HepG2 (cell line): Measurements from ENCODE around the gene KNL1. TPM values are rescaled to one million over a fixed set of nuclear protein-coding genes. Genes with fewer than 3 reads are reported as not detected.

ENCODE experiments used
- AKAP8 ChIP-seq: sonication (generic); formaldehyde crosslinking; IDR thresholded peaks from 2 replicates; pipeline ENCODE4 v1.5.1; 2020; ENCODE audit warnings: mild to moderate bottlenecking, missing genetic modification reagents
- ARID3A ChIP-seq: IDR thresholded peaks from 2 replicates; pipeline ENCODE4 v1.6.1; 2012; ENCODE audit warnings: low read depth, low read length, improper control_type of control experiment
- ARID5B ChIP-seq: IDR thresholded peaks from 2 replicates; pipeline ENCODE4 v1.4.0; 2020; ENCODE audit warnings: mild to moderate bottlenecking, missing genetic modification reagents
- ASH2L ChIP-seq: fragments of 300-600, 200-600 bp; sonication (generic); IDR thresholded peaks from 2 replicates; pipeline ENCODE4 v1.7.0; 2017; ENCODE audit warnings: low read depth, mild to moderate bottlenecking, moderate library complexity, mixed read lengths, low read length; ENCODE audit not compliant: insufficient read length
- CBX2 ChIP-seq, 2 experiments: fragments of 200-600 bp in 1 of 2; sonication (generic); formaldehyde crosslinking in 1 of 2; IDR thresholded peaks; 2 replicates each; pipeline versions ENCODE4 v1.7.0 to v1.8.1; 2018 to 2022; ENCODE audit warnings: low read depth in 2 of 2, low read length in 1 of 2, mild to moderate bottlenecking in 1 of 2, missing genetic modification reagents in 1 of 2
- FOXA1 ChIP-seq, 2 experiments: fragments of 450-650 bp in 1 of 2; sonication (generic) in 1 of 2; formaldehyde crosslinking in 1 of 2; IDR thresholded peaks; 2 replicates each; pipeline versions ENCODE4 v1.4.0 to v1.6.1; 2016 to 2020; ENCODE audit warnings: missing genetic modification reagents in 1 of 2
- HDAC6 ChIP-seq: fragments of 200-600 bp; sonication (generic); IDR thresholded peaks from 2 replicates; pipeline ENCODE4 v1.7.0; 2017; ENCODE audit warnings: mild to moderate bottlenecking, antibody characterized with exemption, low read length, low read depth
- JDP2 ChIP-seq: sonication (generic); formaldehyde crosslinking; IDR thresholded peaks from 2 replicates; pipeline ENCODE4 v1.8.1; 2022; ENCODE audit warnings: missing genetic modification reagents, borderline replicate concordance
- KAT8 ChIP-seq: IDR thresholded peaks from 2 replicates; pipeline ENCODE4 v1.6.1; 2016; ENCODE audit warnings: missing genetic modification reagents, missing compliant biosample characterization
- KDM4B ChIP-seq: sonication (generic); formaldehyde crosslinking; IDR thresholded peaks from 2 replicates; pipeline ENCODE4 v1.4.0; 2020; ENCODE audit warnings: missing genetic modification reagents
- KMT2B ChIP-seq: IDR thresholded peaks from 2 replicates; pipeline ENCODE4 v1.6.1; 2016; ENCODE audit warnings: missing genetic modification reagents, missing compliant biosample characterization
- MLXIP ChIP-seq: sonication (generic); formaldehyde crosslinking; IDR thresholded peaks from 2 replicates; pipeline ENCODE4 v1.9.0; 2021; ENCODE audit warnings: missing genetic modification reagents, borderline replicate concordance
- MTF2 ChIP-seq: sonication (generic); formaldehyde crosslinking; IDR thresholded peaks from 2 replicates; pipeline ENCODE4 v1.5.0; 2020; ENCODE audit warnings: missing genetic modification reagents, borderline replicate concordance
- NFIB ChIP-seq: sonication (generic); formaldehyde crosslinking; IDR thresholded peaks from 2 replicates; pipeline ENCODE4 v1.9.0; 2021; ENCODE audit warnings: missing genetic modification reagents, mild to moderate bottlenecking, borderline replicate concordance
- NR1H2 ChIP-seq: sonication (generic); formaldehyde crosslinking; IDR thresholded peaks from 2 replicates; pipeline ENCODE4 v1.8.1; 2022; ENCODE audit warnings: low read depth, missing genetic modification reagents, borderline replicate concordance
- SAP130 ChIP-seq: IDR thresholded peaks from 2 replicates; pipeline ENCODE4 v1.6.1; 2016; ENCODE audit warnings: low read depth
- SP140L ChIP-seq: sonication (generic); formaldehyde crosslinking; IDR thresholded peaks from 2 replicates; pipeline ENCODE4 v1.4.0; 2020; ENCODE audit warnings: missing genetic modification reagents, borderline replicate concordance
- TBP ChIP-seq: sonication (generic); formaldehyde crosslinking; IDR thresholded peaks from 2 replicates; pipeline ENCODE4 v1.5.0; 2020; ENCODE audit warnings: missing genetic modification reagents
- TOPORS ChIP-seq: sonication (generic); formaldehyde crosslinking; IDR thresholded peaks from 2 replicates; pipeline ENCODE4 v1.8.0; 2023; ENCODE audit warnings: mild to moderate bottlenecking, missing genetic modification reagents
- ZFX ChIP-seq: sonication (generic); formaldehyde crosslinking; IDR thresholded peaks from 2 replicates; pipeline ENCODE4 v1.4.0; 2020; ENCODE audit warnings: mild to moderate bottlenecking, low read depth, missing genetic modification reagents, moderate library complexity
- ZMYM2 ChIP-seq: sonication (generic); formaldehyde crosslinking; IDR thresholded peaks from 2 replicates; pipeline ENCODE4 v1.8.0; 2022; ENCODE audit warnings: mild to moderate bottlenecking, missing genetic modification reagents
- ZNF335 ChIP-seq: sonication (generic); formaldehyde crosslinking; IDR thresholded peaks from 2 replicates; pipeline ENCODE4 v1.4.0; 2020; ENCODE audit warnings: missing genetic modification reagents
- ZSCAN30 ChIP-seq: sonication (generic); formaldehyde crosslinking; IDR thresholded peaks from 2 replicates; pipeline ENCODE4 v1.5.0; 2020; ENCODE audit warnings: mild to moderate bottlenecking, missing genetic modification reagents
- polyA plus RNA-seq, 8 experiments: library from polyadenylated mRNA; depleted of rRNA in 3 of 8; stranded (reverse) in 7 of 8; unstranded in 1 of 8; fragments of >200 nt; fragmentation: Illumina TruSeq in 4 of 8; extraction: Trizol in 4 of 8; gene quantifications; 2 replicates each; pipeline versions ENCODE4 v1.2.1 to v1.2.3, GENCODE V29; 2011 to 2016; ENCODE audit warnings: low read depth in 4 of 8, missing spikeins in 1 of 8, mixed read lengths in 1 of 8; ENCODE audit not compliant: insufficient read depth in 1 of 8
- total RNA-seq, 5 experiments: library from RNA; depleted of rRNA; stranded (reverse); fragments of >200 nt; fragmentation: Illumina TruSeq; extraction: Trizol; gene quantifications; 2 replicates each; pipeline ENCODE4 v1.2.3, GENCODE V29; 2016; ENCODE audit warnings: low read depth in 1 of 5

Gene KNL1
- total and polyA plus RNA-seq, 2 of the 13 experiments (the other 11 are each of a cell fraction or from before 2014, with no cell fraction given) = 8.0 to 21.4 TPM

DNA sequence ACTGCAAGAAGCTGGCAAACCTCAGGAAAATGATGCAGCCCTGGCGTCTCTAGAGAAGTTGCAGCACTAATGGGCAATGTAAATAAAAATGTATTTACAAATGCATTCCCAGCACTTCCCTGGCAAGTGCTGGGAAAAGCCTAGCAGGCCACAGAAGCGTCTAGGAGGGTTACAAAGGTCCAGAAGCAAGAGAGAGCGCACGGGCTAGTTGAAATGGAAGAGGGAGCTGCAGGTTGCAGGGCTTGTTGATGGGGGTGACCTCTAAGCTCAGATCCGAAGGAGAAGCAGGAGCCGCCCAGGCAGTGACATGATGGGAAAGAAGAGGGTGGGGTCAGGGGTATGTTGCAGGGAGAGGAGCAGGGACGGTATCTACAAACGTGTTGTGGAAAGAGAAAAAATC lies 2.7 kb upstream of the KNL1 start (continued):
- TF ChIP-seq ARID5B (CRISPR knock-in tag) (0 out of 2 replicates have a peak, but pooled peaks have one; percentile 21), SP140L (CRISPR knock-in tag) (no peak), ZNF335 (CRISPR knock-in tag) (no peak), MTF2 (no peak), TBP (CRISPR knock-in tag) (no peak), ZSCAN30 (CRISPR knock-in tag) (no peak), NFIB (CRISPR knock-in tag) (no peak), ARID3A (no peak), KDM4B (no peak), KMT2B (CRISPR knock-in tag) (no peak), HDAC6 (no peak), AKAP8 (no peak), ZFX (CRISPR knock-in tag) (peak; percentile 32; the same call in 1 of the 2 replicates), ZMYM2 (no peak), CBX2 (IDR thresholded peaks at IDR 0.05; ENCODE audit: low read depth, low read length) (no peak), CBX2 (CRISPR knock-in tag; IDR thresholded peaks at IDR 0.05; ENCODE audit: low read depth) (no peak), SAP130 (CRISPR knock-in tag) (peak; percentile 55), MLXIP (CRISPR knock-in tag) (no peak), NR1H2 (CRISPR knock-in tag) (no peak), TOPORS (no peak), FOXA1 (IDR thresholded peaks at IDR 0.05) (0 out of 2 replicates have a peak, but pooled peaks have one; percentile 16), FOXA1 (CRISPR knock-in tag; IDR thresholded peaks at IDR 0.05) (peak; percentile 26; the same call in 1 of the 2 replicates), ASH2L (peak; percentile 16), JDP2 (CRISPR knock-in tag) (no peak), KAT8 (CRISPR knock-in tag) (no peak)
